HepG2 (cell line): ENCODE results near the gene RNMT. TPM values are rescaled to one million over a fixed set of nuclear protein-coding genes. Genes with fewer than 3 reads are reported as not detected.
A peak's percentile ranks its signal among the peaks of the same experiment; 100 is the strongest.

ENCODE experiments used
- ATAC-seq: fragments of 200-7000 bp; cut with Tn5 transposase; 3 replicates; pipeline ENCODE4 v1.9.1; 2020; ENCODE audit warnings: mild to moderate bottlenecking, moderate library complexity
- BruUV-seq: library from RNA; stranded (reverse); fragments of 400-500 nt; replicated peaks from 2 replicates; lab custom pipeline; 2021; lab: Mats Ljungman, UMichigan
- CTCF ChIA-PET: fragments of 300-600 bp; formaldehyde crosslinking; extraction: SDS; loops from one replicate; lab custom pipeline; 2021; ENCODE audit warnings: low total read pairs, inconsistent platforms, low intra/inter-chr PET ratio; lab: Yijun Ruan, JAX
- POLR2A ChIA-PET: fragments of 350-600 bp; sonication (Branson Sonifier 250); formaldehyde crosslinking; loops from one replicate; lab custom pipeline; 2020; ENCODE audit warnings: antibody characterized with exemption, inconsistent platforms; lab: Yijun Ruan, JAX
- DNase-seq: peaks from one replicate; pipeline ENCODE4 v3.0.0-alpha.2; 2015; ENCODE audit warnings: low spot score
- FAIRE-seq: peaks from 3 replicates; lab custom pipeline; 2011; peaks lifted over from hg19 to GRCh38; lab: Jason Lieb, UNC
- H2AFZ ChIP-seq: one replicate; pipeline ENCODE4 v1.6.1; 2011; ENCODE audit warnings: low read length, inconsistent platforms
- H3K27ac ChIP-seq: fragments of 300-600 bp; 3 replicates; pipeline ENCODE4 v1.8.0; 2011; ENCODE audit warnings: mixed run types, mild to moderate bottlenecking, mixed read lengths, low read length, inconsistent platforms; ENCODE audit not compliant: insufficient read depth; ENCODE audit errors: extremely low read length
- H3K27me3 ChIP-seq, 2 experiments: fragments of 200-600 bp in 1 of 2; 2 replicates in 1 of 2; 3 replicates in 1 of 2; pipeline versions ENCODE4 v1.6.0 to v1.8.0; 2011; ENCODE audit warnings: low read length in 2 of 2, mild to moderate bottlenecking in 2 of 2, moderate library complexity in 2 of 2, inconsistent platforms in 1 of 2; ENCODE audit not compliant: insufficient read depth in 2 of 2, control insufficient read depth in 1 of 2
- H3K36me3 ChIP-seq, 2 experiments: fragments of 200-600 bp in 1 of 2; replicated peaks in 1 of 2; 2 replicates in 1 of 2; 3 replicates in 1 of 2; pipeline versions ENCODE4 v1.5.1 to v1.8.0; 2011; ENCODE audit warnings: low read length in 2 of 2, inconsistent platforms in 1 of 2; ENCODE audit not compliant: insufficient read depth in 2 of 2, control insufficient read depth in 1 of 2
- H3K4me1 ChIP-seq: 2 replicates; pipeline ENCODE4 v1.5.1; 2012; ENCODE audit warnings: low read length, inconsistent platforms; ENCODE audit not compliant: insufficient read depth
- H3K4me2 ChIP-seq: 2 replicates; pipeline ENCODE4 v1.6.0; 2011; ENCODE audit warnings: low read depth, low read length, inconsistent platforms
- H3K4me3 ChIP-seq, 3 experiments: fragments of 200-600 bp in 1 of 3; sonication (generic), shearing (Covaris generic) in 1 of 3; replicated peaks in 1 of 3; 2 replicates each; pipeline ENCODE4 v1.5.1; 2011 to 2016; ENCODE audit warnings: low read length in 3 of 3, inconsistent platforms in 2 of 3, low read depth in 2 of 3, mild to moderate bottlenecking in 2 of 3, control low read depth in 1 of 3, mixed read lengths in 1 of 3; ENCODE audit not compliant: insufficient read depth in 1 of 3
- H3K79me2 ChIP-seq: one replicate; pipeline ENCODE4 v1.6.1; 2011; ENCODE audit warnings: low read length, inconsistent platforms; ENCODE audit not compliant: insufficient read depth
- H3K9ac ChIP-seq: 2 replicates; pipeline ENCODE4 v1.6.0; 2011; ENCODE audit warnings: mild to moderate bottlenecking, low read depth, low read length, inconsistent platforms; ENCODE audit not compliant: insufficient read depth
- H3K9me3 ChIP-seq: 2 replicates; pipeline ENCODE4 v1.5.1; 2012; ENCODE audit warnings: mild to moderate bottlenecking, low read length
- H4K20me1 ChIP-seq: 2 replicates; pipeline ENCODE4 v1.6.0; 2011; ENCODE audit warnings: inconsistent platforms, mild to moderate bottlenecking, low read length, moderate library complexity; ENCODE audit not compliant: insufficient read depth
- CTCF ChIP-seq: sonication (generic); formaldehyde crosslinking; IDR thresholded peaks from 2 replicates; pipeline ENCODE4 v1.5.0; 2020; ENCODE audit warnings: mild to moderate bottlenecking, missing genetic modification reagents, moderate library complexity
- FOSL2 ChIP-seq: sonication (generic); formaldehyde crosslinking; IDR thresholded peaks from 2 replicates; pipeline ENCODE4 v1.4.0; 2020; ENCODE audit warnings: missing genetic modification reagents
- NCOA1 ChIP-seq: sonication (generic); formaldehyde crosslinking; IDR thresholded peaks from 2 replicates; pipeline ENCODE4 v1.9.0; 2021; ENCODE audit warnings: missing genetic modification reagents
- RNF219 ChIP-seq: sonication (generic); formaldehyde crosslinking; IDR thresholded peaks from 2 replicates; pipeline ENCODE4 v1.5.0; 2020; ENCODE audit warnings: mild to moderate bottlenecking, missing genetic modification reagents
- SMC3 ChIP-seq: IDR thresholded peaks from 2 replicates; pipeline ENCODE4 v1.6.1; 2011; ENCODE audit warnings: low read length, improper control_type of control experiment
- STAG1 ChIP-seq: sonication (generic); formaldehyde crosslinking; IDR thresholded peaks from 2 replicates; pipeline ENCODE4 v1.4.0; 2020; ENCODE audit warnings: missing genetic modification reagents
- ZNF282 ChIP-seq: fragments of 450-650 bp; IDR thresholded peaks from 2 replicates; pipeline ENCODE4 v1.6.1; 2018; ENCODE audit not compliant: partially characterized antibody
- WGBS: methylation state at CpG from one replicate; pipeline ENCODE4 v1.1.6; 2017; ENCODE audit warnings: low lambda C conversion rate; 5-methylcytosine and 5-hydroxymethylcytosine counted together
- in situ Hi-C: cut with HindIII; loops from 2 replicates; pipeline ENCODE4 v1.10.0; 2017; ENCODE audit warnings: low pct_unique_long_range_greater_than_20kb; ENCODE audit not compliant: extremely low pct_ligation_motif_present
- intact Hi-C: fragments of 100-400 bp; cut with micrococcal nuclease; formaldehyde crosslinking; loops from one replicate; pipeline ENCODE4 v1.10.0; 2022; ENCODE audit not compliant: unreplicated experiment
- polyA plus RNA-seq, 8 experiments: library from polyadenylated mRNA; depleted of rRNA in 3 of 8; stranded (reverse) in 7 of 8; unstranded in 1 of 8; fragments of >200 nt; fragmentation: Illumina TruSeq in 4 of 8; extraction: Trizol in 4 of 8; gene quantifications; 2 replicates each; pipeline versions ENCODE4 v1.2.1 to v1.2.3, GENCODE V29; 2011 to 2016; ENCODE audit warnings: low read depth in 4 of 8, missing spikeins in 1 of 8, mixed read lengths in 1 of 8; ENCODE audit not compliant: insufficient read depth in 1 of 8
- total RNA-seq, 5 experiments: library from RNA; depleted of rRNA; stranded (reverse); fragments of >200 nt; fragmentation: Illumina TruSeq; extraction: Trizol; gene quantifications; 2 replicates each; pipeline ENCODE4 v1.2.3, GENCODE V29; 2016; ENCODE audit warnings: low read depth in 1 of 5
- TF ChIP-seq, protein P1 (sequence below): IDR thresholded peaks from 2 replicates; pipeline ENCODE4 v1.6.1; 2012; ENCODE audit warnings: low read depth, low read length, improper control_type of control experiment

RNMT gene
- total and polyA plus RNA-seq, 2 of the 13 experiments (the other 11 are each of a cell fraction or from before 2014, with no cell fraction given) = 22.9 to 24.4 TPM

DNA sequence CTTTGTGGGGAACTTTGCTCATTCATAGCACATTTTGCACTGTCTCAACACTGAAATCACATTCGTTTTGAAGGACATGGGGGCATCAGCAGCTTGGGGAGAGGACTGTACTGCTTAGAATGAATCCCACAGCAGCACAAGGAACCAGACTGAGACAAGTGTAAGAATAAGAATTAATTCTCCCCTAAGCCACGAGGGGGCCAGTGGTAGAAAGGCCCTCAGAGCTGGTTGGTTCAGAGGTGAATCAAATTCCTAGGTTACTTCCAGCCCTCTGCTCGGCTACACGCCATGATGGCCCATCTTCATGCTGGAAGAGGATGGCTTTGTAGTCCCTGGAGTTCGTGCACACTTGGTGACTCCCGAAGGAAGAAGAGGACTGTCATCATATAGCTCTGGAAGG is 85.5 kb downstream of the RNMT start:
- no peak overlapping the region for H2AFZ ChIP-seq
- intact Hi-C loops (no loop called here), in situ Hi-C loops (loop anchor here (5.0 kb wide), 1 partner anchor 275 kb away; no protein-coding TSS in a partner anchor)
- peaks cover 0 to 4% of the 10 kb centered on the region in 2 experiments; a peak in 1 of 5 replicates for H3K27me3 ChIP-seq
- ChIA-PET POLR2A (no interaction called here), CTCF (interaction anchor here (2.9 kb wide), 1 partner anchor 274 kb away, joined by 23 read pairs; no protein-coding TSS in a partner anchor)
- no TSS peak for BruUV-seq
- H3K4me1 ChIP-seq = no peaks in the 10 kb centered on the region; the same call in 1 of the 2 replicates
- H3K9ac ChIP-seq = no peak overlapping the region
- no peak overlapping the region for H3K4me3 ChIP-seq
- DNase-seq (peak; percentile 10), ATAC-seq (peak; percentile 90), FAIRE-seq (no peak)
- no peaks in the 10 kb centered on the region for H3K79me2 ChIP-seq
- 4% methylated on average over 6 of the region's 6 CpGs for WGBS
- TF ChIP-seq SMC3 (0 out of 2 replicates have a peak, but pooled peaks have one; percentile 11), NCOA1 (CRISPR knock-in tag) (no peak), CTCF (peak; percentile 16; the same call in 1 of the 2 replicates)
- H3K9me3 ChIP-seq = no peaks in the 10 kb centered on the region
- no peaks in the 10 kb centered on the region for H4K20me1 ChIP-seq
- H3K36me3 ChIP-seq = no peaks in the 10 kb centered on the region
- H3K4me2 ChIP-seq = no peak overlapping the region
- H3K27ac ChIP-seq = no peak overlapping the region

DNA sequence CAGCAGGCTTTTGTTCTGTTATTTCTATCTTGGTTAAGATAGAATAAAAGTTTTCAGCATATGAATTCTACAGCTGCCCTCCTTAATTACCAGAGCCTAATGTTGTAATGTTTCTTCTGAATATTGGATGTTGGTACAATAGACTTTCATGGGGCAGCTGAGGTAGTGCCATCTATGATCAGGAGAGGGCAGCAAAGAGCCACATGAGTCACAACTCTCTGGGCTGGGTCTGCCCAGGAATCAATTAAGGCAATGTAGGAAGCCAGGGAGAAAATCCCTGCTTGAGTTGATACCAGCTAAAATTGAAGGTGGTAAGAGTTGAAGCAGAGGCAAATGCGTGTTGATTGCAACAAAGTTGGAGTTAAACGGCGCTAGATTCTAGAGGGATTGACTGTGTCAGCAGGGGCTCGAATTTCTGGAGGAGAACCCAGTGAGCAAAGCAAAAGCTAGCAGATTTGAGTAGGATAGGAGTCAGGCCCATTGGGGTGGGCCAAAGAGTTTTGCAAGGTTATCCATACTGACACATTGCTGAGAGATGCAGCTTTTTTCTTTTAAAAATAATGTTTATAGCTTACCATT is 86.9 kb downstream of the RNMT start:
- no peak overlapping the region for H3K9ac ChIP-seq
- H3K27ac ChIP-seq = no peak overlapping the region
- CTCF ChIA-PET = interaction anchor here (2.9 kb wide), 1 partner anchor 273 kb away, joined by 23 read pairs; no protein-coding TSS in a partner anchor
- ATAC-seq (peak; percentile 92), FAIRE-seq (peak; percentile 90), DNase-seq (peak; percentile 54)
- no peak overlapping the region for H3K4me3 ChIP-seq
- no peak overlapping the region for H2AFZ ChIP-seq
- no peak overlapping the region for H3K4me2 ChIP-seq
- POLR2A ChIA-PET = no interaction called here
- no peaks in the 10 kb centered on the region for H3K36me3 ChIP-seq
- WGBS = 1% methylated on average over 4 of the region's 4 CpGs
- H4K20me1 ChIP-seq = no peaks in the 10 kb centered on the region
- in situ Hi-C loops = loop anchor here (5.0 kb wide), 1 partner anchor 274 kb away; no protein-coding TSS in a partner anchor
- peak; percentile 80 for TF ChIP-seq CTCF
- TF ChIP-seq RNF219 (CRISPR knock-in tag) = no peak
- TF ChIP-seq ZNF282 = no peak
- peak; percentile 85 for TF ChIP-seq FOSL2
- TF ChIP-seq, protein P1, sequence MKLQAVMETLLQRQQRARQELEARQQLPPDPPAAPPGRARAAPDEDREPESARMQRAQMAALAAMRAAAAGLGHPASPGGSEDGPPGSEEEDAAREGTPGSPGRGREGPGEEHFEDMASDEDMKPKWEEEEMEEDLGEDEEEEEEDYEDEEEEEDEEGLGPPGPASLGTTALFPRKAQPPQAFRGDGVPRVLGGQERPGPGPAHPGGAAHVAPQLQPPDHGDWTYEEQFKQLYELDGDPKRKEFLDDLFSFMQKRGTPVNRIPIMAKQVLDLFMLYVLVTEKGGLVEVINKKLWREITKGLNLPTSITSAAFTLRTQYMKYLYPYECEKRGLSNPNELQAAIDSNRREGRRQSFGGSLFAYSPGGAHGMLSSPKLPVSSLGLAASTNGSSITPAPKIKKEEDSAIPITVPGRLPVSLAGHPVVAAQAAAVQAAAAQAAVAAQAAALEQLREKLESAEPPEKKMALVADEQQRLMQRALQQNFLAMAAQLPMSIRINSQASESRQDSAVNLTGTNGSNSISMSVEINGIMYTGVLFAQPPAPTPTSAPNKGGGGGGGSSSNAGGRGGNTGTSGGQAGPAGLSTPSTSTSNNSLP = 0 out of 2 replicates have a peak, but pooled peaks have one; percentile 11
- TF ChIP-seq STAG1 (CRISPR knock-in tag) = peak; percentile 67
- TF ChIP-seq SMC3 = peak; percentile 59
- no peaks in the 10 kb centered on the region; the same call in 1 of the 2 replicates for H3K4me1 ChIP-seq
- intact Hi-C loops = loop anchor here (1.0 kb wide), 1 partner anchor 273 kb away; no protein-coding TSS in a partner anchor
- H3K9me3 ChIP-seq = no peaks in the 10 kb centered on the region
- H3K27me3 ChIP-seq = peaks cover 0 to 14% of the 10 kb centered on the region in 2 experiments; a peak in 1 of 5 replicates
- H3K79me2 ChIP-seq = no peaks in the 10 kb centered on the region
- no TSS peak for BruUV-seq
